ENCODE measurements around the gene AGRP.
A peak's percentile ranks its signal among the peaks of the same experiment; 100 is the strongest.
"Not testable (repeated sequence)": the region's sequence is repeated elsewhere in the genome, so short reads cannot be mapped to it uniquely, and the experiment has no call there.

AGRP gene

GRCh38 chr16:67483150-67483549 lies at the start of gene AGRP:
Gene AGRP (minus strand): TSS chr16:67483547. CDS start chr16:67483398, 149 bp downstream.
- no peak for DNase-seq (ENCODE audit: low read depth)

- no peak for DNase-seq (ENCODE audit: low read depth)
Measured at GRCh38 chr16:67531247-67531646, 47.9 kb upstream of the AGRP start.

GRCh38 chr16:67530013-67530939 lies 46.9 kb upstream of the AGRP start:
- DNase-seq (ENCODE audit: low read depth) = no peak

GRCh38 chr16:67529582-67530012 lies 46.2 kb upstream of the AGRP start:
- DNase-seq (ENCODE audit: low read depth) = no peak

GRCh38 chr16:67528870-67529581 lies 45.7 kb upstream of the AGRP start:
- no peak for DNase-seq (ENCODE audit: low read depth)

GRCh38 chr16:67528222-67528869 lies 45.0 kb upstream of the AGRP start, which contains the start of gene RIPOR1:
Gene RIPOR1 (plus strand): TSS chr16:67528829. CDS start chr16:67538447, 9,618 bp downstream.
- DNase-seq (ENCODE audit: low read depth) = no peak

- no peak for DNase-seq (ENCODE audit: low read depth)
Measured at GRCh38 chr16:67526149-67526791, 42.9 kb upstream of the AGRP start.

GRCh38 chr16:67525176-67525860 lies 42.0 kb upstream of the AGRP start:
- DNase-seq (ENCODE audit: low read depth) = no peak

GRCh38 chr16:67521095-67521804 lies 37.9 kb upstream of the AGRP start:
- DNase-seq (ENCODE audit: low read depth) = peak; percentile 97

GRCh38 chr16:67519242-67519641 lies 35.9 kb upstream of the AGRP start:
- DNase-seq (ENCODE audit: low read depth) = no peak

- DNase-seq (ENCODE audit: low read depth) = no peak
Measured at GRCh38 chr16:67518676-67519075, 35.3 kb upstream of the AGRP start.

- no peak for DNase-seq (ENCODE audit: low read depth)
Measured at GRCh38 chr16:67517661-67518423, 34.5 kb upstream of the AGRP start.

GRCh38 chr16:67517155-67517445 lies 33.8 kb upstream of the AGRP start:
- no peak for DNase-seq (ENCODE audit: low read depth)

GRCh38 chr16:67516296-67517154 lies 33.2 kb upstream of the AGRP start:
- no peak for DNase-seq (ENCODE audit: low read depth)

GRCh38 chr16:67514382-67514828 lies 31.1 kb upstream of the AGRP start:
- peak; percentile 75 for DNase-seq (ENCODE audit: low read depth)

- DNase-seq (ENCODE audit: low read depth) = not testable (repeated sequence)
Measured at GRCh38 chr16:67513892-67514291, 30.5 kb upstream of the AGRP start.

- DNase-seq (ENCODE audit: low read depth) = no peak
Measured at GRCh38 chr16:67509016-67509415, 25.7 kb upstream of the AGRP start.

- DNase-seq (ENCODE audit: low read depth) = no peak
Measured at GRCh38 chr16:67506468-67506867, 23.1 kb upstream of the AGRP start.

Measured in stimulated activated CD8-positive, alpha-beta memory T cell treated with anti-CD3 and anti-CD28 coated beads, Interleukin-12 subunit alpha, Interleukin-12 subunit beta, amount 100 ng/mL, for 1 hour (primary cell).